ENCODE results near the gene PRKCH.
A peak's percentile ranks its signal among the peaks of the same experiment; 100 is the strongest.

DNA sequence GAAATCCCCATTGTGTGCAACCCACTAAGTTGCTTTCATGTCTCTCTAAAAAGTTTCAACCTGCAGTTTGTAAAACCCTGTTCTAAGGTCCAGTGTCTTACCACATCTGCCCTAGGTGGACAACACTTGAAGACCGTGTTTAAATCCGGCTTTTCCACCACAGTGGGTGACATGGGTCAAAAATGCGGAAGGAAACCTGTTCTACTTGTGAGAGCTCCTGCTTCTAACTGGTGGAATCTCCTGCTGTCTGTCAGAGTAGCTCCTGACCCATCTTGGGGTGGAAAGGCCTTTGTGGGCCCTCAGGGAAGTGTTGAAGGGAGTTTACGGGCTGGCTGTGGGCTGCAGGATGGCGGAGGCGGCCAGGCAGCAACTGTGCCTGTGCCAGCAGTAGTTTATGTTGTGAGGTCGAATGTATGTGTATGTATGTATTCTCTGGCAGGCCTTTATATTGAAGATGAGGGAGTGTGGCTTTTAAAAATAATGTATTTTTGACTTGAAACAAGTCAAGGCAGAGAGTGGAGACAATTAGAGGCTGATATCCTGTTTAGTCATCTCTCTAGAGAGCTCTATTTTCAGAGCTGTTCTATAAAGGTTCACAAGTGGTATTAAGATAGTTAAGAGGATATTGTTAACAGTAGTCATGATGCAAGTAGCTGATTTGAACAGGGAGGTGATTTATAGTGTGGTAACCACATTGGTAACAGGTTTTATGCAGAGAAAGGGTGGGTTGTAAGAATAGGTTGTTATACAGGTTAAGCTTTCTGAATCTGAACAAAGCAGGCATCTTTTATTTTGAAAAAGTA, 67.0 kb downstream of the PRKCH start:
- no peak for TF ChIP-seq ZNF335 (tag by site-specific recombination; conservative IDR thresholded peaks at IDR 0.05)
- TF ChIP-seq, protein P1, sequence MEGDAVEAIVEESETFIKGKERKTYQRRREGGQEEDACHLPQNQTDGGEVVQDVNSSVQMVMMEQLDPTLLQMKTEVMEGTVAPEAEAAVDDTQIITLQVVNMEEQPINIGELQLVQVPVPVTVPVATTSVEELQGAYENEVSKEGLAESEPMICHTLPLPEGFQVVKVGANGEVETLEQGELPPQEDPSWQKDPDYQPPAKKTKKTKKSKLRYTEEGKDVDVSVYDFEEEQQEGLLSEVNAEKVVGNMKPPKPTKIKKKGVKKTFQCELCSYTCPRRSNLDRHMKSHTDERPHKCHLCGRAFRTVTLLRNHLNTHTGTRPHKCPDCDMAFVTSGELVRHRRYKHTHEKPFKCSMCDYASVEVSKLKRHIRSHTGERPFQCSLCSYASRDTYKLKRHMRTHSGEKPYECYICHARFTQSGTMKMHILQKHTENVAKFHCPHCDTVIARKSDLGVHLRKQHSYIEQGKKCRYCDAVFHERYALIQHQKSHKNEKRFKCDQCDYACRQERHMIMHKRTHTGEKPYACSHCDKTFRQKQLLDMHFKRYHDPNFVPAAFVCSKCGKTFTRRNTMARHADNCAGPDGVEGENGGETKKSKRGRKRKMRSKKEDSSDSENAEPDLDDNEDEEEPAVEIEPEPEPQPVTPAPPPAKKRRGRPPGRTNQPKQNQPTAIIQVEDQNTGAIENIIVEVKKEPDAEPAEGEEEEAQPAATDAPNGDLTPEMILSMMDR (tag by site-specific recombination; IDR thresholded peaks at IDR 0.05) = no peak
- TF ChIP-seq ZBTB8A (tag by site-specific recombination; IDR thresholded peaks at IDR 0.05) = 0 out of 2 replicates have a peak, but pooled peaks have one; percentile 18
- TF ChIP-seq ZBTB17 (tag by site-specific recombination; IDR thresholded peaks at IDR 0.05) = no peak
- no peak for TF ChIP-seq MEIS1 (CRISPR knock-in tag; IDR thresholded peaks at IDR 0.05; ENCODE audit: borderline replicate concordance)
- TF ChIP-seq ZSCAN16 (tag by site-specific recombination; IDR thresholded peaks at IDR 0.05) = no peak
